GM21515 (cell line): Measurements from ENCODE around the gene DGKA.

Experiments
- ATAC-seq: cut with Tn5 transposase; IDR thresholded peaks from one replicate; pipeline ENCODE4 v1.9.1; 2021; ENCODE audit not compliant: unreplicated experiment

The DGKA gene

DNA sequence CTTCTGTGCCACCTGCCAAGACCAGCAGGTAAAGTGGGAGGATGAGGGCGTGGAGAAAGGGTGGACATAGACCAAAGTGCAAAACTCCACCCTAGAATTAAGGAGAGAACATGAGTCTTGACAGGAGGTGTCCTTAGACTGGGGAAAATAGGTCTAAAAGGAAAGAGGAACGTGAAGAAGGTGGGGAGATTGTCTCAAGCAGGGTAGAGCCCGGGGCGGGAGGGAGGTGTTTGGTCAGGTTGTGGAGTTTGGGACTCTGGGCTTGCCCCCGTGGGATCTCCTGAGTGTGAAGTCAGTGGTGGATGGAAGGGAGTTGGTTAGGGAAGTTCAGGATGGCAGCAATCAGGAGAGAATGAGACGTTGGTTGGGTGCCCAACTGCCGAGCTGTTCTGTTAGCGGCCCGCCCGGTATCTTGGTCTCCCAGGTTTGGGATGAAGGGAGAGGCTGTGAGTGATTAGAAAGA lies 386 bp downstream of the DGKA start:
- no peak for ATAC-seq

DNA sequence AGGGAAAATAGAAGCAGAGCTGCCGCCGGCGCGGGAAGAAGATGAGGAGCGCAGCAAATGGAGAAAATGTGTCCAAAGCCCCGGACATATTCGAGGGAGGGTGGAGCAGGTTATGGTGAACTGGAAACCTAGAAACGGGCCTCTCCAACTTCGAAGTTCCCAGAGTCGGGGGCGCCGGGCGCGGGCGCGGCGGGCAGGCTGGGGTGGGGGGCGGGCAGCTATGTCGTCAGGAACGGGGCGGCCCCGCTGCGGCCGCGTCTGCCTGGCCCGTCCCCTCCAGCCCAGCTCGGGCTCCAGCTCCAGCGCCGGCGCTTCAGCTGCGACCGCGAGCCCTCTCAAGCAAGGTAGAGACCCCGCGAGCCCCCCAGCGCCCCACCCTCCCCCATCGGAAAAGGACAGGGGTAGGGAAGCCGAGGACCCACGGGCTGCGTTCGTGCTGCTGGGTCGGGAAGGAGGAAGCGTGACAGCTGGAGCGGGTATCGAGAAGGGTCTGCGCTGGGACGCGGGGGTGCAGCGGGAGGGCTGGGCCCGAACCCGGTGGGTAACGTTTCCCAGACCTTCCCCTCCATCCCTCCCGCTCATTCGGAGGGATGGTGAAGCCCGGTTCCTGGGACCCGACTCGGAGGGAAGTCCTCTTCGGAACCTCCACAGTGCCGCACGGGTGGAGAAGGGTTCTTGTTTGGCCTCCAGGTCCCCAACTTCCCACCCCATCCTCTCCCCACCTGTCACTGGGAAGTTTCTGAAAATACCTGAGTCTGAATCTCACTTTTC lies 1.0 kb downstream of the DGKA start:
- no peak for ATAC-seq

DNA sequence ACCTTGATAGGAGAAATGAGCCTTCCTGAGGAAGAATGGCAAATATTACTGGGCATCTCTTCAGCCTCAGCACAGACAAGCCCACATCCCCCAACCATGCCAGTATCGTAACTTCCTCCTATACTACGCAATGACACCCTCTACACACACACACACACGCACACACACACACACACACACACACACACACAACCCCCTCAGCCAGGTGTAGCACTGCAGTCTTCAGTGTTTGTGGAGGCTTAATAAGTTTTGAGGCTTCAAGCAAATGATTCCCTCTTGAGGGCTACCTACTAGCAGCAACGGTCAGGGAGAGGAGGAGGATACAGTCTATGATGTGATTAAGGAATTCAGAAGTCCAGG lies 1.6 kb downstream of the DGKA start:
- no peak for ATAC-seq

DNA sequence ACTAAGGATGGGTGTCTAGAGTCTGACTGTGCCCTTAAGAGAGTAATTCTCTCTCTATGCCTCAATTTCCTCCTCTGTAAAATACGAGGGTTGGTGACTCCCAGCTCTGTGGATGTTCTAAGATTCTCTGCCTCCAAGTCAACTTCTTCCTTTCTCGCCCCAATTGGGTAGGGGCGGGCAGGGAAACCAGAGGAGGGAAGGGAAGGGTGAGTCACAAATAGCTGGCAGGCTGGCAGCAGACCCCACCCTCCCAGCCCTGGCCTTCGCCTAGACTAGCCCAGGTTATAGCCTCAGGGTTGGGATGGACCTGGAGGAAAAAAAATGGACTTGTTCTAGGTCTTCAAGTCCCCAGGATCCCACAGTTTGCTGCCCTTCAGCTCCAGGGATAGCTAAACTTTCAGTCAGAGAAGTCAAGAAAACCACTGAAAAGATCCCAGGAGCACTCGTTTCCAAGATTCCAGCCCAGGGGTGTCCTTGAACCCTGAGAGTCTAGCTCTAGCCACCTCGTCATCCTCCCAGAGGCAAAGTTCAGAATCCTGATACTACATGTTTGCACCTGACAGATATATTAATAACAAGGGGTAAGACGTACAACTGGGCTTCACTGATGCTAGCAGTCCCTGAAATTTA lies 2.3 kb downstream of the DGKA start:
- ATAC-seq = no peak

DNA sequence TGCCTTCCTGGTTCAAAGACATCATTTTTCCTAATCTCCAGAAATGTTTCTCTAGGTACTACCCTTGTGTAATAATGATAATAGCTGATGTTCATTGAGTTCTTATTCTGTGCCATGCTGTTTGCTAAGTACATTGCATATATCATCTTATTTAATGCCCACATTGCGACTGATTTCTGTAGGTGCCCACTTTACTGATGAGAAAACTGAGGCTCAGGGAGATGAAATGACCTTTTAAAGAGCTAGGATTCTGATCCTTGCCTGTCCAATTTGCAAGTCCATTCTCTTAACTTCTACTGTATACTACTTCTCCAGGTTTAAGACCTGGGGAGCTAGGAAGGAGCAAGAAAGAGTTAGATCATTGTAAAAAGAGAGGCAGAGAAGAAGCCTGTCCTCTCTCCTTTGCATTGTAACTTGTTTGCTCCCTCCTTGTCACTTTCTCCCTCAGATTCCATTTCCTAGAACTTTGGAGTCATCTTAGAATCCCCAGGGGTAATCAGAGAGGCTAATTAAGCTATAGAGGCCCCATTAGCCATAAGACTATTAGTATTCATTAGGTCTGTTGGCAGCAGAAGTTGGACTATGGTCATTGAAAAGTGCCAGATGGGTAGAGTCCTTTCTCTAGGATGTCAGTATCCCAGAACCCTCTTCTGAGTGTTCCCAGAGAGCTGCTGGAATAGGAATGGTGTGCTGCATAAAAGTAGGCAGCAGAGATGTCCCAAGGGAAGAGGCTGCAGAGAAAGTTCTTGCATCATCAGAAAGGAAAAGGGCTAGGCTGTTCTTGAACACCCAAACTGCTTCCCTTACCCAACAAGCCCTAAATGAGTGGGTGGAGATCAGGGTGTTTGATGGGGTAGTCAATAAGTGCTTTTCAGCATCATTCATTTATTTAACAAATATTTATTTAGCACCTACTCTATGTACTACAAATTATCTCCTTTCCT lies 3.1 kb downstream of the DGKA start:
- no peak for ATAC-seq

DNA sequence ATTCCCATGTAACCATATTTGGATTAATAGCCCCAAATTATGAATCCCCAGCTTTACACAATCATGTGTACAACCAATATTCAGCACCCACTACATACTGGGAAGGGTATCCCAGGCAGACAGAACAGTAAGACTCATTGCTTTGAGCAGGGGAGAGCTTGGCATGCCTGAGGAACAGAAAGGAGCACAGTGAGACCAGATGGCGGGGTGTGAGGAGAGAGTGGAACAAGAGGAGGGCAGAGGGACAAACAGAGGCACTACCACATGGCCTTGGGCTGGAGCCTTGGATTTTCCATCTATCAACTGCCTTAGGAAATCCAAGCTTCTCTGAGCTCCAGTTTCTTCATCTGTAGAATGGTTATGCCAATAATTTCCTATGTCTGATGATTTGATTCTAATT lies 3.8 kb downstream of the DGKA start:
- ATAC-seq = no peak

DNA sequence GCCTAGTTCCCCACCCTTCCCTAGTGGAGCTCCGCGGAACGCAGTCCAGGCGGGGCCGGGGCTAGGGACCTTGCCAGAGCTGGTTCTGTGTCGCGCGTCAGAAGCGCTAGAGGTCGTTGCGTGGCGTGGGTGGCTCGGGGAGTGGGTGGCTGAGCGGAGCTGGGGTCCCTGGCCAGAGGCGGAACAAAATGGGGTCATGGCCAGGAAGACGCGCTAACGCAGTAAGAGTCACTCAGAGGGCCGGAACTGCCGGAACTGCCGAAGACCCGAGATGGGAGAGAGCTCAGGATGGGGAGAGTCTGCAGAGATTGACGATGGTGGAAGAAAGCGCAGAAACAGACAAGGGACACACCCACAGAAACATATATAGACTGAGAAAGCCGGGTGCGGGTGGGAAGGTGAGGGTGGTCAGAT lies 4.8 kb downstream of the DGKA start:
- ATAC-seq = no peak

DNA sequence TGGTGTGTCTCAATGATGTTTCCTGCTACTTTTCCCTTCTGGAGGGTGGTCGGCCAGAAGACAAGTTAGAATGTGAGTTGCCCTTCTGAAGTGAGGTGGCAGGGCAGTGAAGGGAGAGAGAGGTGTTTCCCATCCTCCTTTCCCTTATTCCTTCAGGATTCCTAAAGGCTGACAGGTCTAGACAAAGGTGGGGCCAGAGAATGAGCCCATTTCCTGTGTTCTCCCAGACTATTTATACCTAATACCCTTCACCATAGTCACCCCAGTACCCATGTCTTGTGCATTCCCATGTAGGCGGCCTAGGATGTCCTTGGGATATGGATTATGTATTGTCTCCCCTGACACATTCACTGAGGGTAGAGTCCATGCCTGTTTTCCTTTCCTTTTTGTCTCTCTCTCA lies 7.0 kb downstream of the DGKA start:
- ATAC-seq = no peak

DNA sequence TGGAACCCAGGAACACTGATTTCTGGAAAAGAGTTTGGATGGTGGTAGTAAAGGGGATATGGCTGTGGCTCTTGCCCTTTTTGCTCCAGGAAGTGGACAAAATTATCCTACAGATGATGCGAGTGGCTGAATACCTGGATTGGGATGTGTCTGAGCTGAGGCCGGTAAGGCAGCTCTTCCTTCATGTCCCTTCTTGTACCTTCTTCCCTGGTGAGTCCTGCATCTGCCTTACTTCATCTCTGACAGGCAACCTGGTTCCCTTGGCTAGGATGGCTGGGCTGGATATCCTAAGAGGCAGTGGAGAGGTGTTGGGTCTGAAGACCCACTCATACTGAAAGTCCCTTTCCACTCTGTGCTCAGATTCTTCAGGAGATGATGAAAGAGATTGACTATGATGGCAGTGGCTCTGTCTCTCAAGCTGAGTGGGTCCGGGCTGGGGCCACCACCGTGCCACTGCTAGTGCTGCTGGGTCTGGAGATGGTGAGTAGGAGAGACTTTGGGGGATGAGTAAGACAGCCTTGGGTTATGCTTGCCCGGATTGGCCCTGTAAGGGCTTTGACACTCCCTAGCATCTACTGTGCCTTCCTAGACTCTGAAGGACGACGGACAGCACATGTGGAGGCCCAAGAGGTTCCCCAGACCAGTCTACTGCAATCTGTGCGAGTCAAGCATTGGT lies 8.0 kb downstream of the DGKA start:
- no peak for ATAC-seq

DNA sequence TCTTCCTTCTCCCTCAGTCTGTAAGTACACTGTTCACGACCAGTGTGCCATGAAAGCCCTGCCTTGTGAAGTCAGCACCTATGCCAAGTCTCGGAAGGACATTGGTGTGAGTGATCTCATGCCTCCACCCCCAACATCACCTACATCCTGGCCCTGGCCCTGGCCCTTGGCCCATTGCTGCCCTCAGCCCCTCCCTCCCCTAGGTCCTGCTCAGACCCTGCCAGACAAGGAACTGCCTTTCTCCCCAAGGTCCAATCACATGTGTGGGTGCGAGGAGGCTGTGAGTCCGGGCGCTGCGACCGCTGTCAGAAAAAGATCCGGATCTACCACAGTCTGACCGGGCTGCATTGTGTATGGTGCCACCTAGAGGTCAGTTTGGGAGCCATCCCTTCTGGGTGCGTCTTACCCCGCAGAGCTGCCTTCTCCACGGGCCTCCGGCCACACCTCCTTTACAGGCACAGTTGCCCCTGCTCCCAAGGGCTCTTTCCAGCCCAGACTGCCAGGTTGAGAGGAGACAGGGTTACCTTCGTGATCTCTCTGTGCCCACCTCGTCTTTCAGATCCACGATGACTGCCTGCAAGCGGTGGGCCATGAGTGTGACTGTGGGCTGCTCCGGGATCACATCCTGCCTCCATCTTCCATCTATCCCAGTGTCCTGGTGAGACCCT lies 9.2 kb downstream of the DGKA start:
- ATAC-seq = peak; percentile 95

DNA sequence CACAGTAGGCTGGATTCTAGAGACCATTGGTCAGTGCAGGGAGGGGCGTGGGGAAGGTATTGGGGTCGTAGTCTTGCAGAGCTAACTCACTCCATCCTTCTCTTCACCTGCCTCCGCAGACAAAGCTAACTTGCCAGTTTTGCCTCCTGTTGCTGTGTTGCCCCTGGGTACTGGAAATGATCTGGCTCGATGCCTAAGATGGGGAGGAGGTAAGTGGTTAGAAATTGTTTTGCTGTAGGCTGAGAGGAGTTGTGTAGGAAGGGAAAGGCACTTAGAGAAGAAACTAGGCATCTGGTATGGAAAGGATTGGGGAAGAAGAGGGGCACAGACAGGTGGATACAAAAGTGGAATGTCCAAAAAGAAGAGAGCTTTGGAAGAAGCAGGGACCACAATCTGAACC lies 11.1 kb downstream of the DGKA start:
- no peak for ATAC-seq

DNA sequence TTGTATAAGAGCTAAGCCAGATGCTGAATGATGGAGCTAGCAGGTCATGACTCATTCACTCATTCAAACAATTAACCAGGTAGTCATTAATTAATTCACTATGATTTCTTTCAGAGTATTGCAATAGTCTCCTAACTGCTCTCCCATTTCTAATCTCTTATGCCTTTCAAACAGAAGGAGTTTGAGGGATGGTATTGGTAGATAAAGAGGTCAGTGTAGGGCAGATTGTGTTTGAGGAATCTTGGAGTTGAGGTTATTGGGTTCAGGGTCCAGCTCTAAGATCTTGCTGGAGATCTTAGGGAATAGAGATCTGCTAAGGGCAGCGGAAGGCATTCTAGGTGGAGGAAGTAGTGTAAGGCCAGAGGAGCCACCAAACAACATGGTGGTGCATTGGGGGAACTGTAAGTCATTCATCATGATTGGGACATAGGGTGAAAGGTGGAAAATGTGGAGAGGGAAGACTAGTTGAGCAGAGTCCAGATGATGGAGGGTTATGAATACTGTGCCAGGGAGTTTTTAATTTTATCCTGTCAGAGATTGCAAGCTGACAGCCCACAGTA lies 11.7 kb downstream of the DGKA start:
- no peak for ATAC-seq

DNA sequence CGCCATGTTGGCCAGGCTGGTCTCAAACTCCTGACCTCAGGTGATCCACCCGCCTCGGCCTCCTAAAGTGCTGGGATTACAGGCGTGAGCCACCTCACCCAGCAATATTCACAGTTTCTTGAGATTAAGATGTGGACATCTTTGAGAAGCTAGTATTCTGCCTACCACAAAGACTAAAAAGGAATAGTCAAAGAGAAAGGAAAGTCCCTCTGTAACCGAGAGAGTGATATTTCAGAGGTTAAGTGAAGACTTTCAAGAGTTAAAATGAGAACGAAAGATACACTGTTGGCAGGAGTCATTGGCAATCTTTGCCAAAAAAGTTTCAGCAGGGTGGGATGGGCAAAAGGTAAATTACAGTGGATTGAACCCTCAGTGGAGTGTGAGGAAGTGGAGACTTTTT lies 15.6 kb downstream of the DGKA start:
- ATAC-seq = no peak

DNA sequence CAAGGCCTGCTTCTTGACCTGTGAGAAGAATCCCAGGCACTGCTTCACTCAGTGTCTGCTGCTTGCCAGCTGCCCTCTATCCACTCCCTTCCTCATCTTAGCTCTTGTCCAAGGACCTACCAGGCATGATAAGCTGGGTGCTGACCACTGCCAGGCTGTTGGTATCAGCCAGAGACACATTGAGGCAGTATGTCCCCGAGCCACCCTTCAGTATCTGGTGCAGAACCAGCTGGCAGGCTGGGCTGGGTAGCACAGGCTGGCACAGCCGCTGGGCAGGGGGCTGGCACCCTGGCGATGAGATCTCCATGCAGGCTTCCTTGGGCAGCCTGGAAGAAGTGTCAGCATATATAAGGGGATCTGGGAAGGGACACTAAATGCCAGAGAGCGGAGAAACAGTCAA lies 24.4 kb downstream of the DGKA start:
- no peak for ATAC-seq

DNA sequence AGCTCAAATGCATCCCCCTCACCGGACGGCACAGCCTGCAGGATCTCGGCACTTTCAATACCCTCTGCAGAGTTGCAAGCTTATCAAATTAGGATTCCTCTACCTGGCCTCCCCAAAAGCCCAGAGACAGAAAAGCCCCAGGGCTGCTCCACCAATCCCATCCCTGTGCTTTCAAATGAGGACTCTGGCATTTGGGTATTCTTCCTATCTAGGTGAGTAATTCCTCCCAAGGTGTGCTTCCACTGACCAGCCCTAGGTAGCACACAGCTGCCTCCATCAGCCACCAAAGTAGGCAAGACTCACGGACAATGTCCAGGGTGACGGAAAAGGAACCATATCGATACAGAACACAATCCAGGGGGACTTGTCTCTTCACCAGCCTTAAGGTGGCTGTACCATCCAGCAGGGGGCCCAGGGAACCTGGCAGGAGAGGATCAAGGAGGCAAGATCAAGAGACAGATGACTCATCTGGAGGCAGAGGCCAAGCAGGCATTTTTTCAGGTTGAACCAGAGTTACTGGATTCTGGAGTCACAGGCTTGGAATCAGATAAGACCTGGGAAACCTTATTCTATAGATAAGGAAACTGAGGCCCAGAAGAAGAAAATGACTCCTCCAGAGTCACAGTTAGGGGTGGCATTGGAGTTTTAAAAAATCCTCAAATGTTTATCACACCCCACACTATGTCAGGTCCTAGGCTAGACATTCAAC lies 25.0 kb downstream of the DGKA start:
- no peak for ATAC-seq

DNA sequence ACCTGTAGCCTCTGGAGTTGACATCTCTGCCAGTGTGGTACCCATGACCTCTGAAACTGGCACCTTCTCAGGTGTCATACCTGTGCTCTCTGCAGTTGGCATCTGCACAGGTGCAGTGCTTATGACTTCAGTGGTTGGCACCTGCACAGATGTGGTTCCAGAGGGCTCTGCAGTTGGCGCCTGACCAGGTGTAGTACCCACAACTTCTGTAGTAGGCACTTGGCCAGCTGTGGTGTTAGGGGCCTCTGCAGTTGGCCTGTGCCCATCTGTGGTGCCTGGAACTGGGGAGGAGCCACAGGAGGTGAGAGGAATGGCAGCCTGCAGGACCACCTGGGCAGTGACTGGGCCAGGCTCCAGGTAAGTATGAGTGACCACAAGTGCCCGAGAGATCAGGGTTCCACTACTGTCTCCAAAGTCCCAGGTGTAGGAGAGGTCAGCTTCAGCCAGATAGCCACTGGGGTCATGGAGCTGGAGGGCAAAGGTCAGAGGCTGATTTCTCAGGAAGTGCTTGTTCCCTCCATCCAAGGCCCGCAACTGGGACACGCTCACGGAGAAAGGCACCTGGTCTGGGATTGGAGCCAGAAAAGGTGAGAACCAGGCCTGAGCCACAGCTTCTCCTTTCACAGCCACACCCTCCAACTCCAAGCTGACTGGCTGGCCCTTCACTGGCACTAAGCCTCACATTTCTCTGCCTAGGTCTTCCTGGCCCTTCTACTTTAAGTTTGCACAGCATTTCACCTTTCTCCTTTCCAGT lies 26.3 kb downstream of the DGKA start:
- ATAC-seq = no peak

DNA sequence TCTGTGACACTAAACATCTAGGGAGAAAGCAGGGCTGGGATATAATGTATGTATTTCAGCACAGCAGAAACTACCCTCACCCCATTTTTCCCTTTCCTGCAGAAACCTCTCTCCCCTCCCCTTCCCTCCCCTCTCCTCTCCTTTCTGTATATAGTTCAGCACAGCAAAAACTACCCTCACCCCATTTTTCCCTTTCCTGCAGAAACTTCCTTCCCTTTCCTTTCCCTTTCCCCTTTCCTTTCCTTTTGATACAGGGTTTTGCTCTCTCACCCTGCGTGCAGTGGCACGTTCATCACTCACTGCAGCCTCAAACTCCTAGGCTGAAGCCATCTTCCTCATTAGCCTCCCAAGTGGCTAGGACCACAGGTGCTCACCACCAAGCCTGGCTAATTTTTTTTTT lies 32.8 kb downstream of the DGKA start:
- no peak for ATAC-seq

DNA sequence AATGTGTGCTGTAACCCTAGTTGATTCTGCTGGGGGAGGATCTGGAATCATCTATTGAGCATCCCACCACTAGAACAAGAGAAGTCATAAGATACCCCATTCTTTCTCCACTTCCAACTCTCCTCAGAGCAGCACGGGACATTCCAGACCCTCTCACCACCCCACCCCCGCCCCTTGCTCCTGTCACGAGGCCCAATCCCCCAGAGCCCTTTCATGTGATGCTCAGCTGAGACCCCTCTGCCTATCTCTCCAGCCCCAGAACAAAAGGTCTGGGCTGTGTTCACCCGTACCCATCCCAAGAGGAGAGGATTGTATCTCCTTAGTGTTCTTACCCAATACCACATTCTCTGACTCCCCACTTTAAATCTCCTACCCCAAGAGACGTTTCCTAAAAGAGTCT lies 34.3 kb downstream of the DGKA start:
- ATAC-seq = no peak

DNA sequence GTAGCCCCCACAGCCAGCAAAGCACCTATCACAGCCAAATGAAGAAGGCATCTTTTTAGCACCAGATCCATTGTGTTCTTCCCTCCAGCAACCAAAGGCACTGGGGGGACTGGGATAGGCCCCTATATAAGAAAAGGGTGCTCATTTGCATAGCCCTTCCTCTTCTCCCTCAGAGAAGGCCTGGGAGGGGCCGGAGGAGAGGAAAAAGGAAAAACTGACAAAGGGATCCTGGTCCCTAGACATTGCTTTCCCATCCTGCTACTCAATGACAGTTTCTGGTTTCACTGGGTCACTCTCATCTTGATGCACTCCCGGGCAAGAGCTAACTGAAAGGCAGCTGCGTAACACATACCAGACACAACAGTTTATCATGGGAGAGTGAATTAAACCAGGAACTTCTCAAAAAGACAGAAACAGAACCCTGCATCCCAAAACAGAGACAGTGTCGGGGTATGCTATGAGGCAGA lies 35.0 kb downstream of the DGKA start, which contains the start of gene PMEL:
TSS of gene PMEL (minus strand) at position 102 of the 467 bp plus-strand sequence. CDS start at position 71, 31 bp downstream.
- ATAC-seq = no peak
